H1 (cell line): Measurements from ENCODE around the gene ARHGEF11. TPM values are rescaled to one million over a fixed set of nuclear protein-coding genes. Genes with fewer than 3 reads are reported as not detected.

Source experiments
- CTCF ChIA-PET: fragments of 300-600 bp; sonication (Branson Sonifier 250); formaldehyde crosslinking; loops from one replicate; lab custom pipeline; 2021; ENCODE audit not compliant: partially characterized antibody; lab: Charles Lee
- POLR2A ChIA-PET: fragments of 300-600 bp; sonication (Branson Sonifier 250); formaldehyde crosslinking; loops from one replicate; lab custom pipeline; 2021; ENCODE audit warnings: inconsistent platforms; ENCODE audit not compliant: partially characterized antibody; lab: Charles Lee
- DNase-seq, 2 experiments: peaks; one replicate each; pipeline versions ENCODE4 v3.0.0 to v3.0.0-alpha.2; 2010 to 2022; ENCODE audit warnings: low spot score in 2 of 2, low read depth in 1 of 2, mixed read lengths in 1 of 2
- FAIRE-seq: peaks from 2 replicates; lab custom pipeline; 2011; peaks lifted over from hg19 to GRCh38; lab: Jason Lieb, UNC
- H2AFZ ChIP-seq: 2 replicates; pipeline ENCODE4 v1.8.1; 2012; ENCODE audit warnings: low read length, inconsistent platforms
- H2AK5ac ChIP-seq: 2 replicates; pipeline ENCODE4 v1.6.1; 2013; ENCODE audit warnings: low read depth, low read length
- H2BK120ac ChIP-seq: replicated peaks from 2 replicates; pipeline ENCODE3; 2013; ENCODE audit warnings: low read depth, low read length, inconsistent platforms
- H2BK12ac ChIP-seq: 2 replicates; pipeline ENCODE4 v1.6.1; 2013; ENCODE audit warnings: low read depth, low read length
- H2BK15ac ChIP-seq: 2 replicates; pipeline ENCODE4 v1.6.1; 2013; ENCODE audit warnings: low read length
- H2BK20ac ChIP-seq: 2 replicates; pipeline ENCODE4 v1.6.1; 2013; ENCODE audit warnings: low read length
- H2BK5ac ChIP-seq: 2 replicates; pipeline ENCODE4 v1.6.1; 2013; ENCODE audit warnings: low read depth, low read length
- H3K14ac ChIP-seq: 2 replicates; pipeline ENCODE4 v1.6.1; 2013; ENCODE audit warnings: inconsistent platforms; ENCODE audit not compliant: insufficient read length
- H3K18ac ChIP-seq: 2 replicates; pipeline ENCODE4 v1.6.1; 2013; ENCODE audit warnings: low read length; ENCODE audit errors: extremely low read depth
- H3K23ac ChIP-seq: 2 replicates; pipeline ENCODE4 v1.6.1; 2013; ENCODE audit warnings: inconsistent platforms; ENCODE audit not compliant: insufficient read length
- H3K23me2 ChIP-seq: 2 replicates; pipeline ENCODE4 v1.6.1; 2013; ENCODE audit warnings: low read depth, low read length
- H3K27ac ChIP-seq: 2 replicates; pipeline ENCODE4 v1.6.1; 2011; ENCODE audit warnings: low read depth, low read length, inconsistent platforms
- H3K27me3 ChIP-seq, 4 experiments: replicated peaks in 1 of 4; 1 replicate in 1 of 4; 2 replicates in 3 of 4; pipeline versions ENCODE4 v1.6.1 to v1.8.1; 2011 to 2013; ENCODE audit warnings: low read length in 3 of 4, mild to moderate bottlenecking in 3 of 4, inconsistent platforms in 2 of 4, mixed read lengths in 2 of 4, moderate library complexity in 1 of 4; ENCODE audit not compliant: control insufficient read depth in 3 of 4, insufficient read depth in 3 of 4; ENCODE audit errors: extremely low read depth in 1 of 4
- H3K36me3 ChIP-seq, 4 experiments: 2 replicates each; pipeline versions ENCODE4 v1.6.1 to v1.8.1; 2011 to 2013; ENCODE audit warnings: mild to moderate bottlenecking in 4 of 4, low read length in 3 of 4, moderate library complexity in 2 of 4, control low read depth in 1 of 4, inconsistent platforms in 1 of 4; ENCODE audit not compliant: insufficient read depth in 4 of 4, control insufficient read depth in 2 of 4
- H3K4ac ChIP-seq: replicated peaks from 2 replicates; pipeline ENCODE3; 2013; ENCODE audit warnings: low read length, low read depth, mixed read lengths, inconsistent platforms; ENCODE audit not compliant: insufficient read length
- H3K4me1 ChIP-seq, 4 experiments: replicated peaks in 1 of 4; 1 replicate in 1 of 4; 2 replicates in 3 of 4; pipeline versions ENCODE4 v1.6.1 to v1.8.1; 2011 to 2013; ENCODE audit warnings: low read length in 3 of 4, inconsistent platforms in 2 of 4, mixed read lengths in 1 of 4; ENCODE audit not compliant: insufficient read depth in 4 of 4, control insufficient read depth in 3 of 4
- H3K4me2 ChIP-seq, 2 experiments: 2 replicates each; pipeline versions ENCODE4 v1.6.1 to v1.8.1; 2011 to 2013; ENCODE audit warnings: low read depth in 2 of 2, low read length in 2 of 2, control low read depth in 1 of 2, inconsistent platforms in 1 of 2, mild to moderate bottlenecking in 1 of 2; ENCODE audit not compliant: insufficient read depth in 1 of 2
- H3K4me3 ChIP-seq, 4 experiments: fragments of 200-600, 300-600 bp in 1 of 4; sonication (generic), shearing (Covaris generic), sonication (Bioruptor Twin) in 1 of 4; 2 replicates each; pipeline versions ENCODE4 v1.5.1 to v1.8.1; 2011 to 2016; ENCODE audit warnings: low read length in 4 of 4, low read depth in 3 of 4, control low read depth in 2 of 4, inconsistent platforms in 2 of 4, mild to moderate bottlenecking in 2 of 4, mixed read lengths in 1 of 4, moderate library complexity in 1 of 4; ENCODE audit not compliant: insufficient read depth in 2 of 4; ENCODE audit errors: extremely low read depth in 1 of 4
- H3K56ac ChIP-seq: replicated peaks from 2 replicates; pipeline ENCODE3; 2013; ENCODE audit warnings: low read depth, mild to moderate bottlenecking, mixed read lengths, low read length, inconsistent platforms; ENCODE audit not compliant: insufficient read length
- H3K79me1 ChIP-seq: 2 replicates; pipeline ENCODE4 v1.6.1; 2013; ENCODE audit warnings: low read depth, low read length, control low read depth
- H3K79me2 ChIP-seq, 2 experiments: 2 replicates each; pipeline versions ENCODE4 v1.6.1 to v1.8.1; 2012 to 2013; ENCODE audit warnings: low read length in 2 of 2, mild to moderate bottlenecking in 2 of 2, inconsistent platforms in 1 of 2; ENCODE audit not compliant: insufficient read depth in 2 of 2, control insufficient read depth in 1 of 2
- H3K9ac ChIP-seq, 4 experiments: replicated peaks in 1 of 4; 1 replicate in 1 of 4; 2 replicates in 3 of 4; pipeline versions ENCODE4 v1.6.1 to v1.8.1; 2011 to 2013; ENCODE audit warnings: low read depth in 3 of 4, low read length in 3 of 4, control low read depth in 2 of 4, mild to moderate bottlenecking in 2 of 4, moderate library complexity in 2 of 4, inconsistent platforms in 1 of 4; ENCODE audit errors: extremely low read depth in 1 of 4
- H3K9me3 ChIP-seq, 2 experiments: 2 replicates each; pipeline versions ENCODE4 v1.6.1 to v1.8.1; 2012 to 2013; ENCODE audit warnings: mild to moderate bottlenecking in 2 of 2, moderate library complexity in 2 of 2, control low read depth in 1 of 2, inconsistent platforms in 1 of 2, low read depth in 1 of 2, low read length in 1 of 2, mixed read lengths in 1 of 2; ENCODE audit not compliant: insufficient read depth in 2 of 2
- H4K20me1 ChIP-seq, 2 experiments: replicated peaks in 1 of 2; 2 replicates each; pipeline versions ENCODE3 to v1.8.1; 2011 to 2013; ENCODE audit warnings: inconsistent platforms in 2 of 2, low read length in 2 of 2, mild to moderate bottlenecking in 1 of 2; ENCODE audit not compliant: insufficient read depth in 2 of 2, control insufficient read depth in 1 of 2
- H4K5ac ChIP-seq: 2 replicates; pipeline ENCODE4 v1.6.1; 2013; ENCODE audit warnings: low read length, low read depth, mixed read lengths, inconsistent platforms; ENCODE audit not compliant: insufficient read length
- H4K8ac ChIP-seq: 2 replicates; pipeline ENCODE4 v1.8.0; 2013; ENCODE audit warnings: mild to moderate bottlenecking, moderate library complexity, low read length, inconsistent platforms; ENCODE audit not compliant: insufficient read depth; ENCODE audit errors: extremely low read depth
- H4K91ac ChIP-seq: replicated peaks from 2 replicates; pipeline ENCODE3; 2013; ENCODE audit warnings: low read length, mixed read lengths, inconsistent platforms; ENCODE audit not compliant: insufficient read length
- RNF2 ChIP-seq: fragments of 200-900, 300-1000 bp; sonication (generic); IDR thresholded peaks from 2 replicates; pipeline ENCODE4 v1.7.1; 2016; ENCODE audit warnings: borderline replicate concordance, low read depth, mild to moderate bottlenecking, antibody characterized with exemption, low read length; ENCODE audit not compliant: poor library complexity, severe bottlenecking; ENCODE audit errors: missing control alignments
- YY1 ChIP-seq: IDR thresholded peaks from 2 replicates; pipeline ENCODE4 v1.6.1; 2011; ENCODE audit warnings: low read depth, mild to moderate bottlenecking, low read length
- WGBS, 2 experiments: shearing (Covaris generic) in 1 of 2; methylation state at CpG; one replicate each; pipeline versions ENCODE4 v1.1.6 to v1.1.7; 2013 to 2015; ENCODE audit warnings: low lambda C conversion rate in 2 of 2, mixed read lengths in 2 of 2, inconsistent platforms in 1 of 2, low coverage in 1 of 2, missing lambda C conversion rate in 1 of 2; ENCODE audit not compliant: insufficient replicate concordance in 2 of 2, insufficient coverage in 1 of 2, insufficient read length in 1 of 2; ENCODE audit errors: extremely low coverage in 1 of 2, missing lambda C conversion rate in 1 of 2; 5-methylcytosine and 5-hydroxymethylcytosine counted together
- polyA plus RNA-seq, 7 experiments: library from polyadenylated mRNA; depleted of rRNA in 3 of 7; stranded (reverse) in 5 of 7; unstranded in 2 of 7; fragments of >200 nt in 5 of 7; fragments of 200-250 nt in 2 of 7; gene quantifications; 1 replicate in 5 of 7; 2 replicates in 1 of 7; 4 replicates in 1 of 7; pipeline versions ENCODE4 v1.2.1 to v1.2.3, GENCODE V29; 2011 to 2013; ENCODE audit warnings: missing spikeins in 2 of 7, mixed read lengths in 2 of 7
- total RNA-seq: library from RNA; stranded (reverse); fragmentation: NEBNext Ultra II Directional; extraction: Animal tissue kit (Norgen Biotek cat#: 25700); gene quantifications from 2 replicates; pipeline ENCODE4 v1.2.1, GENCODE V29; 2021

Gene ARHGEF11
- total and polyA plus RNA-seq, 2 of the 8 experiments (the other 6 are each of a cell fraction or from before 2014, with no cell fraction given), result 19.9 to 33.1 TPM

DNA sequence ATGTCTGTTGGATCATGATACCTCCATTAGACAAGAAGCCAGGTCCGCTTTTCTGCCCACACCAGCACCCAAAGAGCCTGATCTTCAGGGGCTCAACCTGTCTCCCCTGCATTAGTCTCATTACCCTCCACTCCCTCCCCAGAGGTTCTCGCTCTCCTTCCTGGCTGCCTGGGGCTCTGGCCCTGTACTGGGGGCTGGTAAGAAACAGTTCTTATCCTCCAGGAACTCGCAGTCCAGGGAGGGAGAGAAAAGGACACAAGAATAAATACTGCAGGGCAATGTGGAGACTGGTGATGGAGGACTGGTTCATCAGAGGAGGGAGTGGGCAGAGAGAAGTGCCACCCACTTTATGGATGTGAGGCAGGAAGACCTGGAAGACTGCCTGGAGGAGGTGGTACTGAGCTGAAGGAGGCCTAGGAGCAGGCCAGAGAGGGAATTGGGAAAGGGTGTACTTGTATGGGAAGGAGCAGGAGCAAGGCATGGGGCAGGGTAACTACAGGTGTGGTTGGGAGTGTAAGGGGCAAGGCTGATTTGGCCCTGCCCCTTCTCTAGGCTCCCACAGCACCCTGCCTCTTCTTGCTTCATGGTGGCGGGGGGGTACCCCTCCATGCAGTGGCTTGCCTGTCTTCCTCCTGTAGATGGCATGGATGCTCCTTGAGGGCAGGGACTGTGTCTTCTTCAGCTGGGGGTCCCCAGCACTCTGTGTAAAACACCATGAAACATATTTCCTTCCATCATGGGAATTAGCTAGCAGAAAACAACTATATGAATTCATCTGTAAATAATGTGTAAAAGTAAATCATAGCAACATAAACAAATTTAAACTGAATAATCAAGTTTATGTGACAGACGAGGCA lies 120.2 kb downstream of the ARHGEF11 start:
- Histone ChIP-seq H3K23me2 (peaks cover 9% of the 10 kb centered on the region; the same call in 1 of the 2 replicates), H3K36me3 (no peaks in the 10 kb centered on the region), H3K27me3 (peaks cover 71 to 92% (median 88%) of the 10 kb centered on the region in 4 experiments), H3K9me3 (no peaks in the 10 kb centered on the region), H3K56ac (no peak overlapping the region), H2BK15ac (peak overlapping the region; percentile 81; the same call in 1 of the 2 replicates), H3K23ac (no peak overlapping the region), H3K14ac (no peak overlapping the region), H4K8ac (no peak overlapping the region), H4K5ac (no peak overlapping the region), H3K9ac (no peak overlapping the region), H4K91ac (no peak overlapping the region), H3K4ac (no peak overlapping the region), H2AFZ (no peak overlapping the region), H3K4me2 (peak overlapping the region; percentile 94 to 98; a peak in 2 of 4 replicates), H3K18ac (no peak overlapping the region), H2AK5ac (no peak overlapping the region; the same call in 1 of the 2 replicates), H3K79me2 (no peaks in the 10 kb centered on the region), H2BK20ac (peak overlapping the region; percentile 61; the same call in 1 of the 2 replicates), H3K79me1 (no peaks in the 10 kb centered on the region), H3K4me3 (no peak overlapping the region), H4K20me1 (peaks cover 4 to 19% of the 10 kb centered on the region in 2 experiments), H2BK5ac (0 out of 2 replicates have a peak overlapping the region, but pooled peaks have one; percentile 16), H2BK120ac (no peak overlapping the region), H3K27ac (no peak overlapping the region), H3K4me1 (peaks cover 3 to 23% (median 10%) of the 10 kb centered on the region in 4 experiments; a peak in 6 of 7 replicates), H2BK12ac (no peak overlapping the region)
- DNase-seq, result no peak
- FAIRE-seq, result no peak
- POLR2A ChIA-PET, result interaction anchor here (0.8 to 3.0 kb wide), 6 partner anchors 11 to 217 kb away, joined by 3 to 10 read pairs (median 6); no protein-coding TSS in a partner anchor
- WGBS, 2 experiments, result 62% methylated on average over 5 of the region's 5 CpGs; no CpG with 5 or more reads in 1 of the 2 experiments
- CTCF ChIA-PET, result interaction anchor here (0.8 to 11.8 kb wide), 19 partner anchors 9 to 301 kb away, joined by 3 to 287 read pairs (median 4); partner anchors contain the start of genes INSRR, NTRK1 and PEAR1
- TF ChIP-seq RNF2 (peak; percentile 42), YY1 (no peak)
